Fibroblast of lung (primary cell): Measurements from ENCODE around the gene CTNNA1. TPM values are rescaled to one million over a fixed set of nuclear protein-coding genes. Genes with fewer than 3 reads are reported as not detected.

Experiments used
- DNase-seq, 2 donors: peaks; one replicate each; pipeline versions ENCODE4 v3.0.0 to v3.0.0-alpha.2; 2010; ENCODE audit warnings: low read depth in 2 of 2
- H2AFZ ChIP-seq: 2 replicates; pipeline ENCODE4 v1.5.1; 2012; ENCODE audit warnings: low read length, control low read depth, inconsistent platforms
- H3K27ac ChIP-seq: 2 replicates; pipeline ENCODE4 v1.5.1; 2011; ENCODE audit warnings: low read length, control low read depth; ENCODE audit not compliant: insufficient read depth
- H3K27me3 ChIP-seq: 2 replicates; pipeline ENCODE4 v1.5.1; 2011; ENCODE audit warnings: mild to moderate bottlenecking, low read length; ENCODE audit not compliant: control insufficient read depth, insufficient read depth
- H3K36me3 ChIP-seq: 2 replicates; pipeline ENCODE4 v1.5.1; 2011; ENCODE audit warnings: low read length; ENCODE audit not compliant: control insufficient read depth, insufficient read depth
- H3K4me1 ChIP-seq: 2 replicates; pipeline ENCODE4 v1.5.1; 2011; ENCODE audit warnings: low read length; ENCODE audit not compliant: control insufficient read depth, insufficient read depth; ENCODE audit errors: extremely low read depth
- H3K4me2 ChIP-seq: 2 replicates; pipeline ENCODE4 v1.5.1; 2011; ENCODE audit warnings: low read length, control low read depth; ENCODE audit not compliant: insufficient read depth; ENCODE audit errors: extremely low read depth
- H3K4me3 ChIP-seq, 4 experiments: fragments of 200-600 bp in 1 of 4; sonication (generic) in 1 of 4; replicated peaks in 1 of 4; 2 replicates each; pipeline ENCODE4 v1.5.1; 2011 to 2016; ENCODE audit warnings: low read length in 4 of 4, low read depth in 3 of 4, mild to moderate bottlenecking in 3 of 4, control low read depth in 2 of 4, inconsistent platforms in 1 of 4, mixed read lengths in 1 of 4; ENCODE audit not compliant: insufficient read depth in 1 of 4; ENCODE audit errors: control extremely low read depth in 1 of 4
- H3K79me2 ChIP-seq: 2 replicates; pipeline ENCODE4 v1.5.1; 2012; ENCODE audit warnings: mild to moderate bottlenecking, low read length, inconsistent platforms; ENCODE audit not compliant: control insufficient read depth, insufficient read depth
- H3K9ac ChIP-seq: 2 replicates; pipeline ENCODE4 v1.5.1; 2011; ENCODE audit warnings: mild to moderate bottlenecking, low read length, control low read depth; ENCODE audit not compliant: insufficient read depth
- H3K9me3 ChIP-seq: 2 replicates; pipeline ENCODE4 v1.5.1; 2012; ENCODE audit warnings: low read depth, low read length; ENCODE audit not compliant: control insufficient read depth, insufficient read depth
- H4K20me1 ChIP-seq: 2 replicates; pipeline ENCODE4 v1.5.1; 2011; ENCODE audit warnings: low read length; ENCODE audit not compliant: control insufficient read depth, insufficient read depth; ENCODE audit errors: extremely low read depth
- EZH2 ChIP-seq: IDR thresholded peaks from 2 replicates; pipeline ENCODE4 v1.5.1; 2012; ENCODE audit warnings: low read length, control low read depth, mild to moderate bottlenecking; ENCODE audit errors: missing control alignments
- polyA plus RNA-seq, 2 donors: library from polyadenylated mRNA; depleted of rRNA in 1 of 2; stranded (reverse) in 1 of 2; unstranded in 1 of 2; fragments of >200 nt; gene quantifications; 2 replicates each; pipeline ENCODE4 v1.2.1, GENCODE V29; 2011 to 2012; ENCODE audit warnings: missing spikeins in 1 of 2
- total RNA-seq: library from RNA; depleted of rRNA; stranded (reverse); fragments of >200 nt; gene quantifications from 2 replicates; pipeline ENCODE4 v1.2.1, GENCODE V29; 2014
- TF ChIP-seq, protein P1 (sequence below), 2 donors: IDR thresholded peaks in 1 of 2; conservative IDR thresholded peaks in 1 of 2; 1 replicate in 1 of 2; 2 replicates in 1 of 2; pipeline ENCODE4 v1.5.1; 2011 to 2012; ENCODE audit warnings: low read length in 2 of 2, control low read depth in 1 of 2, inconsistent platforms in 1 of 2, low read depth in 1 of 2, mild to moderate bottlenecking in 1 of 2

CTNNA1 gene
- total and polyA plus RNA-seq, 2 donors (not counting 1 experiment from before 2014, with no cell fraction given), result 181 to 557 TPM

DNA sequence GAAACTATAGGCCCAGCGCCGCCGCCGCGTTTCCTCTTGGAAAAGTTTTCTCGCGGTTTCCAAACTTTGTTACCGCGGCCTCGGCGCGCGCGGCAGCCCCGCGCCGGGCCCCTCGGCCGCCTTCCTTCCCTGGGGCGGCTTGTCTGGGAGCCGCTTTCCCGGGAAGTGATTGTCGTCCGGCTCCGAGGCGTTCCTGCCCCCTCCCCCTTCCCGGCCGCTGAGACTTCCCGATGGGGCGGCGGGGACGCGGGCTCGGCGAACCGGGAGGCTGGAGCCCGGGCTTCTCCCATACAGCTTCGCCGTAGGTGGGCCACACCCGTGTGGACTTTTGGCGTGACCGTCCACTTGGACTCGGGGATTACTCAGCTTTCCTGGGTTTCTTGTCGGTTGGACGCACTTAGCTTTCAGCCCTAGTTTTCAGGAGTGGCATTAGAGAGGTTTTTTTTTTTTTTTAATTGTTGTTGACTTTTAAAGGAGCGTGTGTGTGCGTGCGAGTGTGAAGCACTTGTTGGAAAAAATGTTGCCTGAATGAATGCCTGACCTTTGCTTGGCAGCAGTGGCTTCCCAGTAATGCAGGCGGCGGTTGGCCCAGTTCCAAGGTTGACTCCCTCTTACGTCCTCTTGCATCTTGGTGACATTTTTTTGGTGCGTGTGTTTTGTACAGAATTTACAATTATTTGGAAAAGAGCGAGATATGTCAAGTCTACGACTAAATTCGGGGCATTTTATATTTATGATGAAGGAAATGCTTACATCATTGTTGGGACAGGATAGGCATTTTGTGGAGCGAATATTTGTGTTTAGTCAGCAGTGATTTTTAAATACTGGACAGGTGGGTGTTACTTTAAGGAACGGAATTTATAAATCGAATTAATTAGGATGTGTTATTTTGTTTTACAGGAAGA lies 821 bp downstream of the CTNNA1 start:
- H3K27ac ChIP-seq, result peak overlapping the region; percentile 93
- peak; percentile 88 to 93 for DNase-seq
- no peak for TF ChIP-seq EZH2

DNA sequence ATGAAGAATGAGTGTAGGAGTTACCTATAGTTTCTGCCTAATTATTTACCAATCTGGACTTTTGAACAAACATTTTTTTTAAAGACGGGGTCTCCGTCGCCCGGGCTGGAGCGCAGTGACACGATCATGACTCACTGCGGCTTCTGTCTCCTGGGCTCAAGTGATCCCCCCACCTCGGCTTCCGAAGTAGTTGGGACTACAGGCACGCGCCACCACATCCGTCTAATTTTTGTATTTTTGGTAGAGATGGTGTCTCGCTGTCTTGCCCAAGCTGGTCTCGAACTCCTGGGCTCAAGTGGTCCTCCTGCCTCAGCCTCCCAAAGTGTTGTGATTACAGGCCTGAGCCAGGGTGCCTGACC lies 1.5 kb downstream of the CTNNA1 start:
- TF ChIP-seq, protein P1, sequence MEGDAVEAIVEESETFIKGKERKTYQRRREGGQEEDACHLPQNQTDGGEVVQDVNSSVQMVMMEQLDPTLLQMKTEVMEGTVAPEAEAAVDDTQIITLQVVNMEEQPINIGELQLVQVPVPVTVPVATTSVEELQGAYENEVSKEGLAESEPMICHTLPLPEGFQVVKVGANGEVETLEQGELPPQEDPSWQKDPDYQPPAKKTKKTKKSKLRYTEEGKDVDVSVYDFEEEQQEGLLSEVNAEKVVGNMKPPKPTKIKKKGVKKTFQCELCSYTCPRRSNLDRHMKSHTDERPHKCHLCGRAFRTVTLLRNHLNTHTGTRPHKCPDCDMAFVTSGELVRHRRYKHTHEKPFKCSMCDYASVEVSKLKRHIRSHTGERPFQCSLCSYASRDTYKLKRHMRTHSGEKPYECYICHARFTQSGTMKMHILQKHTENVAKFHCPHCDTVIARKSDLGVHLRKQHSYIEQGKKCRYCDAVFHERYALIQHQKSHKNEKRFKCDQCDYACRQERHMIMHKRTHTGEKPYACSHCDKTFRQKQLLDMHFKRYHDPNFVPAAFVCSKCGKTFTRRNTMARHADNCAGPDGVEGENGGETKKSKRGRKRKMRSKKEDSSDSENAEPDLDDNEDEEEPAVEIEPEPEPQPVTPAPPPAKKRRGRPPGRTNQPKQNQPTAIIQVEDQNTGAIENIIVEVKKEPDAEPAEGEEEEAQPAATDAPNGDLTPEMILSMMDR (conservative IDR thresholded peaks at IDR 0.05 in 1 of 2, IDR thresholded peaks at IDR 0.05 in 1 of 2; ENCODE audit: low read depth in 1 of 2, low read length in 2 of 2), result no peak
- no peak for TF ChIP-seq EZH2
- Histone ChIP-seq H3K9ac (peak overlapping the region; percentile 3), H3K36me3 (peaks cover 4% of the 10 kb centered on the region), H3K4me3 (peak overlapping the region; percentile 65 to 93 (median 86)), H2AFZ (no peak overlapping the region), H3K4me1 (no peaks in the 10 kb centered on the region), H3K27ac (peak overlapping the region; percentile 93), H3K4me2 (peak overlapping the region; percentile 59), H3K9me3 (no peaks in the 10 kb centered on the region), H3K79me2 (peaks cover 60% of the 10 kb centered on the region), H3K27me3 (no peaks in the 10 kb centered on the region), H4K20me1 (no peaks in the 10 kb centered on the region)
- DNase-seq, result peak in 1 of 2 donors; percentile 63

More for the DNA sequence above, 821 bp downstream of the CTNNA1 start:
- Histone ChIP-seq H3K36me3 (peaks cover 2% of the 10 kb centered on the region), H3K9me3 (no peaks in the 10 kb centered on the region), H3K4me1 (no peaks in the 10 kb centered on the region), H3K4me3 (peak overlapping the region; percentile 65 to 93 (median 86)), H3K27me3 (no peaks in the 10 kb centered on the region), H4K20me1 (no peaks in the 10 kb centered on the region), H3K9ac (peak overlapping the region; percentile 94), H2AFZ (no peak overlapping the region), H3K79me2 (peaks cover 54% of the 10 kb centered on the region), H3K4me2 (peak overlapping the region; percentile 59)

DNA sequence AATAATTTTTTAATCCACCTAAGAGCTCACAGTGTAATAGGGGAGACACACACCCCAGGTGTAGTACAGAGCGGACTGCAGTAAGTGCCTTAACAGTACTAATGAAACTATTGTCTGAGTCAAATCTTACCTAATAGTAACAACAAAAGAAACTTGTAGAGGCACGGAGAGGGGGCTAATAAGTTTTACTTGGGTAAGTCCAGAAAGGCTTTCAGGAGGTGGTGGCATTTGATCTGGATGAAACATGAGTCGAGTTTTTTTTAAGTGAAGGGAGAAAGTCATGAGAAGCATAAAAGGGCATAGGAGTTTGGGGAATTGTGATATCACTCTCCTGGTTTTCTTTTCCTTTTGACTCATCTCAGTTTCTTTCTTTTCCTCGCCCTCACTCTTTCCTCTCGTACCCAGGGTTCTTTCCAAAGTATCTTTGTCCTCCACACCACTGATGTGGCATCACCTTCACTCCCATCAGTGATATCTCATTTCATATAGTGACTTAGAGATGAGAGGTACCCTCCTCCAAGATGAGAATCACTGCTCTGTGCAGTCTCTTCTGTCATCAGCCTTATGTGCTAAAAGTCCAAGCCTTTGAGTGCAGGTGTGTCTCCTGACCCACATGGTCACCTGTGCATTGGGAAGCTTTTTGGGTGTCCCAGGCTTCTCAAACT lies 2.0 kb downstream of the CTNNA1 start:
- Histone ChIP-seq H3K9ac (no peak overlapping the region), H3K79me2 (peaks cover 63% of the 10 kb centered on the region), H3K4me1 (no peaks in the 10 kb centered on the region), H4K20me1 (no peaks in the 10 kb centered on the region), H3K4me3 (peak overlapping the region; percentile 65 to 93 (median 86)), H3K9me3 (no peaks in the 10 kb centered on the region), H3K4me2 (peak overlapping the region; percentile 59), H3K27me3 (no peaks in the 10 kb centered on the region), H2AFZ (no peak overlapping the region), H3K36me3 (peaks cover 4% of the 10 kb centered on the region), H3K27ac (peak overlapping the region; percentile 93)
- TF ChIP-seq, protein P1 (conservative IDR thresholded peaks at IDR 0.05 in 1 of 2, IDR thresholded peaks at IDR 0.05 in 1 of 2; ENCODE audit: low read depth in 1 of 2, low read length in 2 of 2), result no peak
- TF ChIP-seq EZH2, result no peak
- no peak for DNase-seq
